K562 (cell line): ENCODE measurements around the gene USP26. TPM values are rescaled to one million over a fixed set of nuclear protein-coding genes. Genes with fewer than 3 reads are reported as not detected.

Experiments
- ATAC-seq: fragments of 200-7000 bp; cut with Tn5 transposase; 3 replicates; pipeline ENCODE4 v1.9.1; 2020; ENCODE audit warnings: moderate library complexity
- Bru-seq: library from RNA; stranded (reverse); fragments of 400-500 nt; gene quantifications from one replicate; lab custom pipeline; 2021; lab: Mats Ljungman, UMichigan
- BruChase-seq, 2 experiments: library from RNA; stranded (reverse); fragments of 400-500 nt; gene quantifications; one replicate each; lab custom pipeline; 2021; lab: Mats Ljungman, UMichigan
- BruUV-seq: library from RNA; stranded (reverse); fragments of 400-500 nt; replicated peaks from 2 replicates; lab custom pipeline; 2021; lab: Mats Ljungman, UMichigan
- CTCF ChIA-PET: fragments of 300-600 bp; formaldehyde crosslinking; extraction: SDS; loops from one replicate; lab custom pipeline; 2021; ENCODE audit warnings: low intra/inter-chr PET ratio; lab: Yijun Ruan, JAX
- POLR2A ChIA-PET: fragments of 300-600, 350-650 bp; sonication (Branson Sonifier 250); formaldehyde crosslinking; extraction: SDS; loops from one replicate; lab custom pipeline; 2021; ENCODE audit warnings: antibody characterized with exemption, inconsistent platforms; lab: Yijun Ruan, JAX
- DNase-seq, 4 experiments: peaks; one replicate each; pipeline versions ENCODE4 v3.0.0 to v3.0.0-alpha.2; 2011 to 2018; ENCODE audit warnings: low spot score in 3 of 4, mixed read lengths in 3 of 4; ENCODE audit errors: extremely low read depth in 1 of 4
- FAIRE-seq: peaks from 2 replicates; lab custom pipeline; 2011; peaks lifted over from hg19 to GRCh38; lab: Jason Lieb, UNC
- H2AFZ ChIP-seq: 2 replicates; pipeline ENCODE4 v1.6.0; 2011; ENCODE audit warnings: low read depth, low read length, control low read depth, inconsistent platforms
- H3K27ac ChIP-seq: fragments of 200-600 bp; 3 replicates; pipeline ENCODE4 v1.8.0; 2011; ENCODE audit warnings: low read depth, mild to moderate bottlenecking, control low read depth, inconsistent platforms, low read length, moderate library complexity, mixed read lengths; ENCODE audit errors: extremely low read depth
- H3K27me3 ChIP-seq, 2 experiments: fragments of 300-600 bp in 1 of 2; 2 replicates in 1 of 2; 3 replicates in 1 of 2; pipeline versions ENCODE4 v1.6.0 to v1.8.0; 2011; ENCODE audit warnings: inconsistent platforms in 2 of 2, low read length in 2 of 2, mild to moderate bottlenecking in 1 of 2, mixed read lengths in 1 of 2, moderate library complexity in 1 of 2; ENCODE audit not compliant: control insufficient read depth in 2 of 2, insufficient read depth in 2 of 2
- H3K36me3 ChIP-seq: fragments of 300-600 bp; 3 replicates; pipeline ENCODE4 v1.8.0; 2011; ENCODE audit warnings: mild to moderate bottlenecking, low read length, inconsistent platforms; ENCODE audit not compliant: control insufficient read depth, insufficient read depth
- H3K4me1 ChIP-seq, 2 experiments: fragments of 200-600 bp in 1 of 2; replicated peaks in 1 of 2; 2 replicates in 1 of 2; 3 replicates in 1 of 2; pipeline versions ENCODE4 v1.5.1 to v1.8.0; 2011; ENCODE audit warnings: inconsistent platforms in 2 of 2, low read length in 2 of 2, mild to moderate bottlenecking in 1 of 2, mixed read lengths in 1 of 2, moderate library complexity in 1 of 2; ENCODE audit not compliant: control insufficient read depth in 2 of 2, insufficient read depth in 2 of 2
- H3K4me2 ChIP-seq: 2 replicates; pipeline ENCODE4 v1.6.1; 2011; ENCODE audit warnings: low read length, control low read depth, inconsistent platforms, mixed read lengths; ENCODE audit not compliant: insufficient read depth
- H3K4me3 ChIP-seq: fragments of 200-600 bp; sonication (generic), shearing (Covaris generic); 2 replicates; pipeline ENCODE4 v1.5.1; 2016; ENCODE audit warnings: control low read depth, inconsistent platforms
- H3K79me2 ChIP-seq: fragments of 200-600 bp; 3 replicates; pipeline ENCODE4 v1.8.0; 2011; ENCODE audit warnings: low read length, inconsistent platforms; ENCODE audit not compliant: control insufficient read depth, insufficient read depth
- H3K9ac ChIP-seq, 2 experiments: 2 replicates each; pipeline versions ENCODE4 v1.6.0 to v1.6.1; 2011; ENCODE audit warnings: low read depth in 2 of 2, low read length in 2 of 2, control low read depth in 1 of 2, inconsistent platforms in 1 of 2, mild to moderate bottlenecking in 1 of 2, mixed read lengths in 1 of 2; ENCODE audit not compliant: insufficient read depth in 1 of 2
- H3K9me1 ChIP-seq: one replicate; pipeline ENCODE4 v1.6.0; 2011; ENCODE audit warnings: inconsistent platforms, mild to moderate bottlenecking, low read length, moderate library complexity; ENCODE audit not compliant: control insufficient read depth, insufficient read depth
- H3K9me3 ChIP-seq: replicated peaks from 2 replicates; pipeline ENCODE4 v1.5.1; 2011; ENCODE audit warnings: low read depth, low read length, inconsistent platforms; ENCODE audit not compliant: control insufficient read depth, insufficient read depth
- H4K20me1 ChIP-seq: replicated peaks from 2 replicates; pipeline ENCODE4 v1.6.1; 2011; ENCODE audit warnings: low read length, inconsistent platforms, mixed read lengths; ENCODE audit not compliant: control insufficient read depth, insufficient read depth
- BHLHE40 ChIP-seq: IDR thresholded peaks from 2 replicates; pipeline ENCODE4 v1.6.1; 2011; ENCODE audit warnings: low read length, improper control_type of control experiment
- CREBBP ChIP-seq: IDR thresholded peaks from one replicate; pipeline ENCODE4 v1.6.1; 2012; ENCODE audit warnings: low read depth, mild to moderate bottlenecking, control low read depth, inconsistent platforms, low read length
- FOSL1 ChIP-seq: fragments of 200-800 bp; sonication (Bioruptor generic); conservative IDR thresholded peaks from 2 replicates; pipeline ENCODE4 v1.6.1; 2016; ENCODE audit warnings: missing genetic modification characterization, missing compliant biosample characterization
- LCOR ChIP-seq: sonication (generic); formaldehyde crosslinking; IDR thresholded peaks from 2 replicates; pipeline ENCODE4 v1.8.0; 2022; ENCODE audit warnings: mild to moderate bottlenecking, missing genetic modification reagents
- MTA1 ChIP-seq: fragments of 450-650 bp; IDR thresholded peaks from 2 replicates; pipeline ENCODE4 v1.6.1; 2017; ENCODE audit warnings: borderline replicate concordance
- RAD21 ChIP-seq, 2 experiments: fragments of 250-450 bp in 1 of 2; fragments of 450-650 bp in 1 of 2; sonication (Bioruptor Pico) in 1 of 2; formaldehyde crosslinking in 1 of 2; IDR thresholded peaks in 1 of 2; conservative IDR thresholded peaks in 1 of 2; 2 replicates each; pipeline versions ENCODE4 v1.4.0 to v1.8.0; 2020 to 2022; ENCODE audit warnings: mild to moderate bottlenecking in 2 of 2, moderate library complexity in 1 of 2
- THAP12 ChIP-seq: fragments of 250-450 bp; sonication (Bioruptor Pico); IDR thresholded peaks from 2 replicates; pipeline ENCODE4 v1.9.0; 2021; ENCODE audit warnings: mild to moderate bottlenecking, inconsistent platforms
- ZC3H4 ChIP-seq: sonication (generic); formaldehyde crosslinking; IDR thresholded peaks from 2 replicates; pipeline ENCODE4 v1.9.0; 2021; ENCODE audit warnings: missing genetic modification reagents, borderline replicate concordance
- WGBS: fragments of 100-300 bp; shearing (Covaris generic); methylation state at CpG from one replicate; pipeline ENCODE4 v1.1.6; 2016; ENCODE audit warnings: low coverage, mixed read lengths; ENCODE audit not compliant: insufficient coverage; ENCODE audit errors: missing lambda C conversion rate; 5-methylcytosine and 5-hydroxymethylcytosine counted together
- in situ Hi-C: fragments of 300-500 bp; cut with MboI; formaldehyde crosslinking; loops from 4 replicates; pipeline ENCODE4 v1.15.0; 2018; ENCODE audit warnings: inconsistent platforms, mixed read lengths
- intact Hi-C: fragments of 100-400 bp; cut with micrococcal nuclease; formaldehyde crosslinking; loops from 2 replicates; pipeline ENCODE4 v1.14.2; 2022
- long read RNA-seq, 3 experiments: library from polyadenylated mRNA in 2 of 3; library from RNA in 1 of 3; unstranded in 2 of 3; stranded (forward) in 1 of 3; transcript quantifications; one replicate each; pipeline ENCODE4 v2.0.0, GENCODE V29; 2019 to 2022
- polyA minus RNA-seq, 3 experiments: library from RNA; depleted of rRNA, polyadenylated mRNA; stranded (reverse); fragments of >200 nt; gene quantifications; 2 replicates each; pipeline ENCODE4 v1.2.3, GENCODE V29; 2011
- polyA plus RNA-seq, 8 experiments: library from polyadenylated mRNA; depleted of rRNA in 4 of 8; stranded (reverse) in 5 of 8; unstranded in 3 of 8; fragments of >200 nt; fragmentation: Nextera tagmentation in 2 of 8; fragmentation: Illumina TruSeq in 1 of 8; extraction: Ambion mirVana in 2 of 8; extraction: Trizol in 1 of 8; gene quantifications; 2 replicates each; pipeline versions ENCODE4 v1.2.1 to v1.2.3, GENCODE V29; 2011 to 2014; ENCODE audit warnings: inconsistent platforms in 1 of 8, missing spikeins in 1 of 8
- total RNA-seq, 7 experiments: library from RNA; depleted of rRNA in 6 of 7; stranded (reverse); fragments of >200 nt in 6 of 7; fragmentation: Illumina TruSeq in 2 of 7; extraction: Trizol in 2 of 7; gene quantifications; 2 replicates each; pipeline versions ENCODE4 v1.2.1 to v1.2.3, GENCODE V29; 2011 to 2021; ENCODE audit warnings: low replicate concordance in 1 of 7
- TF ChIP-seq, protein P1 (sequence below): sonication (generic); formaldehyde crosslinking; IDR thresholded peaks from 2 replicates; pipeline ENCODE4 v1.8.1; 2023; ENCODE audit warnings: mild to moderate bottlenecking, missing genetic modification reagents

Gene USP26, protein sequence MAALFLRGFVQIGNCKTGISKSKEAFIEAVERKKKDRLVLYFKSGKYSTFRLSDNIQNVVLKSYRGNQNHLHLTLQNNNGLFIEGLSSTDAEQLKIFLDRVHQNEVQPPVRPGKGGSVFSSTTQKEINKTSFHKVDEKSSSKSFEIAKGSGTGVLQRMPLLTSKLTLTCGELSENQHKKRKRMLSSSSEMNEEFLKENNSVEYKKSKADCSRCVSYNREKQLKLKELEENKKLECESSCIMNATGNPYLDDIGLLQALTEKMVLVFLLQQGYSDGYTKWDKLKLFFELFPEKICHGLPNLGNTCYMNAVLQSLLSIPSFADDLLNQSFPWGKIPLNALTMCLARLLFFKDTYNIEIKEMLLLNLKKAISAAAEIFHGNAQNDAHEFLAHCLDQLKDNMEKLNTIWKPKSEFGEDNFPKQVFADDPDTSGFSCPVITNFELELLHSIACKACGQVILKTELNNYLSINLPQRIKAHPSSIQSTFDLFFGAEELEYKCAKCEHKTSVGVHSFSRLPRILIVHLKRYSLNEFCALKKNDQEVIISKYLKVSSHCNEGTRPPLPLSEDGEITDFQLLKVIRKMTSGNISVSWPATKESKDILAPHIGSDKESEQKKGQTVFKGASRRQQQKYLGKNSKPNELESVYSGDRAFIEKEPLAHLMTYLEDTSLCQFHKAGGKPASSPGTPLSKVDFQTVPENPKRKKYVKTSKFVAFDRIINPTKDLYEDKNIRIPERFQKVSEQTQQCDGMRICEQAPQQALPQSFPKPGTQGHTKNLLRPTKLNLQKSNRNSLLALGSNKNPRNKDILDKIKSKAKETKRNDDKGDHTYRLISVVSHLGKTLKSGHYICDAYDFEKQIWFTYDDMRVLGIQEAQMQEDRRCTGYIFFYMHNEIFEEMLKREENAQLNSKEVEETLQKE
- not detected in 2 replicates for total RNA-seq (2011; cell fraction: chromatin; rRNA removed; ENCODE audit: low replicate concordance)
- total RNA-seq (2011; cell fraction: nucleolus; rRNA removed): not detected in 2 replicates
- not detected in 2 replicates for total RNA-seq (2011; cell fraction: nucleoplasm; rRNA removed)
- total RNA-seq (2014; rRNA removed) (0.33 TPM in 1 of 2 replicates, not detected in the other), total RNA-seq (2014; rRNA removed; fragmentation: Illumina TruSeq; extraction: Trizol) (0.22 and 0.84 TPM in 2 replicates), total RNA-seq (2015; rRNA removed; fragmentation: Illumina TruSeq; extraction: Trizol) (0.15 and 0.80 TPM in 2 replicates), total RNA-seq (2021) (0.20 and 0.47 TPM in 2 replicates), polyA plus RNA-seq (2011; rRNA removed) (not detected in 2 replicates), polyA plus RNA-seq (2014; fragmentation: Illumina TruSeq; extraction: Trizol) (0.18 and 0.19 TPM in 2 replicates), polyA plus RNA-seq (2014; fragmentation: Nextera tagmentation; extraction: Ambion mirVana) (under 1 TPM; 0.06 TPM), polyA plus RNA-seq (2014; rRNA removed) (0.24 and 0.49 TPM in 2 replicates), polyA minus RNA-seq (2011; rRNA and poly(A)+ RNA removed) (0.28 TPM in 1 of 2 replicates, not detected in the other), Bru-seq, nascent RNA (percentile 22 among the genes with signal in this experiment), BruChase-seq, experiment 1, labeled RNA remaining after a 2-hour chase (percentile 28 among the genes with signal in this experiment), BruChase-seq, experiment 2, labeled RNA remaining after a 6-hour chase (percentile 24 among the genes with signal in this experiment)
- not detected in 2 replicates for polyA plus RNA-seq (2011; cell fraction: cytosol; rRNA removed)
- polyA plus RNA-seq (2011; cell fraction: nucleus; rRNA removed): not detected in 2 replicates
- 0.12 and 0.25 TPM in 2 replicates for polyA plus RNA-seq (2012)
- polyA minus RNA-seq (2011; cell fraction: cytosol; rRNA and poly(A)+ RNA removed): not detected in 2 replicates
- not detected in 2 replicates for polyA minus RNA-seq (2011; cell fraction: nucleus; rRNA and poly(A)+ RNA removed)
- long read RNA-seq, experiment 1: 0 reads
- long read RNA-seq, experiment 2: 0 reads
- long read RNA-seq, experiment 3: 0 reads

DNA sequence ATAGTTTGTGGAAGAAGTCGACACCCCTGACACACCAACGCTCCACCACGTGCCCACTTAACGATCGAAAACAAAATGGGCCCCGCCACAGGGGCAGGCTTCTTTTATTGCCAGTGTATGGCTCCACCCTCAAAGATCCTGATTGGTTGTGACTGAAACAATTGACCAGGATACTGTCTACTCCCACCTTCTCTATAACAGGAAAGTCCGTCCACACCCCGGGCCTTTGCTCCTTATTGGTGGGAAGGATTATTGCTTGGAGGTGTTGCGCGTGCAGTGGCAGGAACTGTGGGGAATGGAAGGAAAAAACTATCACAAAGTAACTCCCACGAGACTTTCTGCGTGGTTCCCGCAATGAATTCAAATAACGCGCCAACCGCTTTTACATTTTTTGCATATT is at the start of gene USP26:
USP26 (minus strand) TSS at position 79 of the 400 bp plus-strand sequence. CDS start 68,889 bp downstream, outside the sequence.
- DNase-seq (peak in 1 of 4 experiments; percentile 1), ATAC-seq (no peak), FAIRE-seq (no peak)
- ChIA-PET CTCF (no interaction called here), POLR2A (no interaction called here)
- no peaks in the 10 kb centered on the region for H3K9me3 ChIP-seq
- in situ Hi-C loops (no loop called here), intact Hi-C loops (no loop called here)
- H3K4me2 ChIP-seq: no peak within 1 kb of the TSS
- no peaks in the 10 kb centered on the region for H3K79me2 ChIP-seq
- H3K9me1 ChIP-seq: no peaks in the 10 kb centered on the region
- H3K27ac ChIP-seq: no peak within 1 kb of the TSS
- H3K9ac ChIP-seq: no peak within 1 kb of the TSS
- no peaks in the 10 kb centered on the region for H3K4me1 ChIP-seq
- no peaks in the 10 kb centered on the region for H4K20me1 ChIP-seq
- no peaks in the 10 kb centered on the region for H3K36me3 ChIP-seq
- no peaks in the 10 kb centered on the region for H3K27me3 ChIP-seq
- H2AFZ ChIP-seq: no peak within 1 kb of the TSS
- WGBS: 17% methylated on average over 14 of the region's 16 CpGs
- H3K4me3 ChIP-seq: no peak within 1 kb of the TSS
- BruUV-seq: no TSS peak
- no peak for TF ChIP-seq LCOR (CRISPR knock-in tag)
- no peak for TF ChIP-seq RAD21 (CRISPR knock-in tag; conservative IDR thresholded peaks at IDR 0.05 in 1 of 2, IDR thresholded peaks at IDR 0.05 in 1 of 2)
- no peak for TF ChIP-seq CREBBP
- no peak for TF ChIP-seq ZC3H4
- TF ChIP-seq FOSL1 (tag): no peak
- no peak for TF ChIP-seq MTA1
- TF ChIP-seq, protein P1, sequence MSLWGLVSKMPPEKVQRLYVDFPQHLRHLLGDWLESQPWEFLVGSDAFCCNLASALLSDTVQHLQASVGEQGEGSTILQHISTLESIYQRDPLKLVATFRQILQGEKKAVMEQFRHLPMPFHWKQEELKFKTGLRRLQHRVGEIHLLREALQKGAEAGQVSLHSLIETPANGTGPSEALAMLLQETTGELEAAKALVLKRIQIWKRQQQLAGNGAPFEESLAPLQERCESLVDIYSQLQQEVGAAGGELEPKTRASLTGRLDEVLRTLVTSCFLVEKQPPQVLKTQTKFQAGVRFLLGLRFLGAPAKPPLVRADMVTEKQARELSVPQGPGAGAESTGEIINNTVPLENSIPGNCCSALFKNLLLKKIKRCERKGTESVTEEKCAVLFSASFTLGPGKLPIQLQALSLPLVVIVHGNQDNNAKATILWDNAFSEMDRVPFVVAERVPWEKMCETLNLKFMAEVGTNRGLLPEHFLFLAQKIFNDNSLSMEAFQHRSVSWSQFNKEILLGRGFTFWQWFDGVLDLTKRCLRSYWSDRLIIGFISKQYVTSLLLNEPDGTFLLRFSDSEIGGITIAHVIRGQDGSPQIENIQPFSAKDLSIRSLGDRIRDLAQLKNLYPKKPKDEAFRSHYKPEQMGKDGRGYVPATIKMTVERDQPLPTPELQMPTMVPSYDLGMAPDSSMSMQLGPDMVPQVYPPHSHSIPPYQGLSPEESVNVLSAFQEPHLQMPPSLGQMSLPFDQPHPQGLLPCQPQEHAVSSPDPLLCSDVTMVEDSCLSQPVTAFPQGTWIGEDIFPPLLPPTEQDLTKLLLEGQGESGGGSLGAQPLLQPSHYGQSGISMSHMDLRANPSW (CRISPR knock-in tag): no peak
- no peak for TF ChIP-seq BHLHE40
- no peak for TF ChIP-seq THAP12 (CRISPR knock-in tag)
